GM18867 (cell line): ENCODE data around the gene VDR.
"Not testable (repeated sequence)": the region's sequence is repeated elsewhere in the genome, so short reads cannot be mapped to it uniquely, and the experiment has no call there.

ENCODE experiments used
- ATAC-seq: cut with Tn5 transposase; IDR thresholded peaks from one replicate; pipeline ENCODE4 v1.9.1; 2021; ENCODE audit warnings: mild to moderate bottlenecking, moderate library complexity; ENCODE audit not compliant: unreplicated experiment

Gene VDR

DNA sequence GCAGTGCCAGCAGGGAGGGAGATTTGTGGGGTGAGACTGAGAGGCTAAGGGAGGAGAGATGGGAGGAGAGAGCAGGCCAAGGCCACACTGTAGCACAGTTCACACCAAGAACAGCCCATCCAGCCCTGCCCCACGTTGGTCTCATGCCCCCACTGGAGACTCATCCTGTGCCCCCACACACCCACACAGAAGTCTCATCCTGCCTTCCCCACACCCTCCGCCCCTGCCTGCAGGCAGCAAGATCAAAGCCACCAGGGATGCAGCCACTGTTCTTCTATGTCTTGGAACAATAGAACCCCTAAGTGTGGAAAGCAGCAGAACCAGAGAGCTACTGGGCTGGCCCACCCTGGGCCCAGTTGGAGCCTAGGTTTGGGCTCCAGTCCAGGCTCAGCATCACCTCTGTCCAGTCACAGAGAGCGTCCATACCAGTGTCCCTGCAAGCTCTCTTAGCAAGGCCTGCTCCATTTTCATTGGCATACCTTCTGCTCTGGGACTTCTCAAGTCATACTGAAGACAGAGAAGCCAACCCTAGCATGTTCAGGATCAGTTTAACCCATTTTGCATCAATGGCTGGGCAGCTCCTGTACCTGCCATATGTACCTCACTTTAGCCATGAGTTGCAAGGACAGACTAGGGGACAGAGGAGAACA lies 53.4 kb downstream of the VDR start:
- ATAC-seq: no peak

DNA sequence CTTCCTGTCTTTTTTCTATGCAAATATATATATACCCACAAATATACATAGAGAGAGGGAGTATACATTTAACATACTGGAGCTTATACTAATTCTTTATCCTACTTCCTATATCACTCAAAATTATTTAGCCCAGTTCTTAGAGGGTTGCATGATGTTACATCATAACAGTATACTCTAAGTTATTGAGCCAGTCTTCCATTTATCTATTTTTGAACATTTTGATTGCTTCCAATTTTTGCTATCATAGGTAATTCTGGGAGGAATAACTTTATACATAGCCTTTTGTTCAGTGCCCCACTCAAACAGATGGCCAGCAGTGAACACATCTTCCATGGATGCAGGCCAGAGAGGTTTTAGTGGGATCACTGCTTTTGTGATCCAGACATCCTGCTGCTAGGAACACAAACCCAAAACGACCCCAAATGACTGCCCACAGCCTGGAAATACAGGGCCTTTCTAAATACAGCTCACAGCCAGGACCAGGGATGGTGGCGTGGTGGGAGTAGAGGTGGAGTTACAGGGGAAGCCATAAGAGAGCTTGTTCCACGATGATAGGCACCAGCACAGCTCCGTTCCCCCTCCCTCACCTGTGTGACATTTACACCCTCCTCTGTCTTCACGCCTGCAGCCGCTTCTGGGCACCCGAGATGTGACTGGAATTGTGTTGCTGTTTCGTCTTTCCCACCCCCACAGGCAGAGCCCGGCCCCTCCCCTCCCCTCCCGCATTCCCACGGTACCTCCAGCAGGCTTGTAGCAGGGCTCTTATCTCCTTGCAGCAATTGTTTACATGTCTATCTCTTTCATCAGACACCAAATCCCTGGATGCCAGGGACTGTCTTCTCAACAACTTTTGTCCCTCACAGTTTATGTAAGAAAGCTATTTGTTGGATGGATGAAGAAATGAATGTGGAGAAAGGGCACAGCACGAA lies 54.4 kb downstream of the VDR start:
- ATAC-seq: no peak

DNA sequence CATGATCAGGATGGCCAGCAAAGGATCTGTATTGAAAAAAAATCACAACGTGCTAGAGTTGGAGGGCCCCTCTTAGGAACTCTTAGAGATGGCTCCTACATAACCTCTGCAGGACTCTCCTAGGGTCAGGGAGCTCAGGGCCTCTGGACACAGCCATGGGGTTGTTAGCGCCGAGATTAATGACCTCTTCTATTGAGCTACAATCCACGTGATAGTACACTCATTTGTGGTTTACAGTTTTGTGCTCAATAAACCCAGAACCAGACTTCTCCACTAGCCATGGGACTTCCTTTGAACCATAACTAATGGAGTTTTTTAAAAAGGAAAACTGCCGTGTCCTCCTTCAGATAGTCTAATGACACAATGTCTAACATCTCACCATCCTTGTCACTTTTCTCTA lies 55.5 kb downstream of the VDR start:
- ATAC-seq: no peak

DNA sequence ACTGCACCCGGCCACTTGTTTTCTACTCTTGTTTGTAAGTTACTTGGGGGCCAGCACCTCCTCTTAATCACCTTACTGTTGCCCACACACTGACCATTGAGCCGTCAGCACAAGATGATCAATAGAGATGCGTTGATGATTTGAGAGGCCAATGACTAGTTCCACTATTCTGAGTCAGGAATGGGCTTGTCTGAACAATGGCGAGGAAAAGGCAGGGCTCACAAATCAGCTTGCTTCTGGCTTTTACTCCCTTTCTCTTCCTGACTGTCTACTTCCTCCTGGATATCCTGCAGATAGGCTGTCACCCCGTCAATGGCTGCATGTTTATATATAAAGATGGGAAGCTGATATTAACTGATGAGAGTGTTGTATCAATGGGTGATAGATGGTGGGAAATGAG lies 55.9 kb downstream of the VDR start:
- ATAC-seq: no peak

DNA sequence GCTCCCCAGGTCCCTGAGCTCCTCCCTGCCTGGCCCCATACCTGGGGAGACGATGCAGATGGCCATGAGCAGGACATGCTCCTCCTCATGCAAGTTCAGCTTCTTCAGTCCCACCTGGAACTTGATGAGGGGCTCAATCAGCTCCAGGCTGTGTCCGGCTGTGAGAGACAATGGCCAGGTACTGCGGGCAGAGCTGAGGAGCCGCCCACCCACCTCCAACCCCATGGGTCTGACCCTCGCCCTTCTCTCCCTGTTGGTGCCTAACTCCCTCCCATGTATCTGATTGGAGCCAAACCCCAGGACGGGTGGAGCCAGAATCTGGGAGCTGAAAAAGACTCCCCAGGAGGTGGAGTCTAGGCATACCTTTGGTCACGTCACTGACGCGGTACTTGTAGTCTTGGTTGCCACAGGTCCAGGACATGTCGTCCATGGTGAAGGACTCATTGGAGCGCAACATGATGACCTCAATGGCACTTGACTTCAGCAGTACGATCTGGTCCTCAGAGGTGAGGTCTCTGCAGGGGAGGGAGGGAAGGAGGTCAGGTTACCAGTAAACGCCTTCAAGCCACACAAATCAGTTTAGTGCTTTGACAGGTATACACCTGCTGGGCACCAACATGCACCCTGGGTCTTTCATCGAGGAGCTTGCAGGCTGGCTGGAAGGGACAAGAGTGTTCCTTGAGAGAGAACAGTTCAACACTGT lies 58.3 kb downstream of the VDR start:
- no peak for ATAC-seq

DNA sequence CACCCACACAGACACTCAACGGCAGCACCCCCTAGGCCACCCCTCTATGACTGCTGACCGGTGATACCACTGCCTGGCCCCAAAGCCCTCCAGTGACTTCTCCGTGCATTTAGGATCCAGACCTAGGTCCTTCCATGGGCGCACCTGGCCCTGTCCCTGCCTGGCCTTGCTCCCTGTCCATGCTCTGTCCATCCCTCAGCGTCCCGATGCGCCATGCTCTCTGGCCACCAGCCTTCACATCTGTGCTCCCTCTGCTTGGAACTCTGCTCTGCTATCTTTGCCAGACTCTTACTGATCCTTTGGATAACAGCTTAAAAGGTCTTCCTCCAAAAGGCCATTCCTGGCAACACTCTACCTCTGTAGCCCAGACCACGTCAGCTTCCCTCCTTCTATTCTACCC lies 59.7 kb downstream of the VDR start:
- ATAC-seq: no peak

DNA sequence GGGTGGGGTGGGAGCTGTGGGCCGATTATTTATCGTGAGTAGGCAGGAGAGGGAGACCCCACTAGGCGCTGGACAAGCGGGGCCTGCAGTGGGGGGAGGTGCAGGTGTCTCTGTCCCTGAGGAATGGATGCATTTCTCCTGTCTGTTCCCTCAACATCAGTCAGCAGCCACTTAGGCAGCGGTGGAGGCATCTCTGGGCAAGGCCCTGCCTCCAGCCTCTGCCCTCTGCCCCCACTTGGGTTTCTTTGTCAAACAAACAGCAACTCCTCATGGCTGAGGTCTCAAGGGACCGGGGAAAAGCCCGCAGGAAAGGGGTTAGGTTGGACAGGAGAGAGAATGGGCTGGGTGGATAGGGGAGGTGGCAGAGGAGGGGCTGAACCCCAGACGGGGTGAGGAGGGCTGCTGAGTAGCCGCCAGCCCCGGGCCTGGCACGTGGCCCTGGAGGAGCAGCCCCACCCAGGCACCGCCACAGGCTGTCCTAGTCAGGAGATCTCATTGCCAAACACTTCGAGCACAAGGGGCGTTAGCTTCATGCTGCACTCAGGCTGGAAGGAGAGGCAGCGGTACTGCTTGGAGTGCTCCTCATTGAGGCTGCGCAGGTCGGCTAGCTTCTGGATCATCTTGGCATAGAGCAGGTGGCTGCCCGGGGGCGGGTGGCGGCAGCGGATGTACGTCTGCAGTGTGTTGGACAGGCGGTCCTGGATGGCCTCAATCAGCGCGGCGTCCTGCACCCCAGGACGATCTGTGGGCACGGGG lies 60.4 kb downstream of the VDR start:
- ATAC-seq: no peak

DNA sequence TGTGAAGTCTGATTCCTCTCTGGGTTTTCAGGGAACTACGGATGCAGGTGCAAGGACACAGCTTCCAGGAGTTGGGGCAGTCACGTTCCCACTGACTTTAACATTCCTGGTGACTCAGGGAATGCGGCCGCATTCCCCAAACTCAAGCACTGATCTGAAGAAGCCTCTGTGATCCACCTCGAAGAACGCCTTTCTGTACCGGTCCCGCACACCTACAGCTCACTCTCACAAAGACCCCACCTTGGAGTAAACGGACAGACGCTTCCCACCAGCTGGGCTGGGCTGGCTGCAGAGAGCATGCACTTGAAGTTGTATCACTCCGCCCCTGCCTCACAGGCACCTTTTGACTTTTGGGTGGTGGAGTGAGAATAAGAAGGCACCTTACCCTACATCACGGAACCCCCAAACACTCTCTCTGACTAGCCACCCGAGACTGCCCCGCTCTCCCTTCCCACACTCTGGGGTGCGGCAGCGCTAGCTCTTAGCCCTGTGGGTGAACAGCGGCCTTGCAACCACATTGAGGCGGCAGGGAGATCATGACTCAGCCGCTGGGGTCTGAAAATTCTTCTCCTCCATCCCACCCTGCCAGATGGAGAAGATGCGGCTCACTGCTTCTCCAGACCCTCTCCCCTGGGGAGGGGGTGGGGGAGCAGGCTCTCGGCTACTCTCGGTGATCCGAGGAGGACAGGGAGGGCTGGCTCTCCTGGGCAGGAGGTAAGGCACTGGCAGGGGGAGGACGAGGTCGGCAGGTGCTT lies 61.4 kb downstream of the VDR start:
- ATAC-seq: no peak

DNA sequence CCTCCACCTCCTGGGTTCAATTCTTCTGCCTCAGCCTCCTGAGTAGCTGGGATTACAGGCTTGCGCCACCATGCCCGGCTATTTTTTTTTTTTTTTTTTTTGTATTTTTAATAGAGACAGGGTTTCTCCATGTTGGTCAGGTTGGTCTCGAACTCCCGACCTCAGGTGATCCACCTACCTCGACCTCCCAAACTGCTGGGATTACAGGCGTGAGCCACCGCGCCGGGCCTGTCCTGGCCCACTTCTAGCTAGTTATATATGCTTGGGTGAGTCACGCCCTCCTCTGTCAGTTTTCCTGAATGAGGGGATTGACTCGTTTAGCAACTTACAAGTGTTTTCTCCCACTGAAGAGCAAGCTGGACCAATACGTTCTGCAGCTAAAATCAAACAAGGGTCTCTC lies 62.3 kb downstream of the VDR start:
- not testable (repeated sequence) for ATAC-seq

DNA sequence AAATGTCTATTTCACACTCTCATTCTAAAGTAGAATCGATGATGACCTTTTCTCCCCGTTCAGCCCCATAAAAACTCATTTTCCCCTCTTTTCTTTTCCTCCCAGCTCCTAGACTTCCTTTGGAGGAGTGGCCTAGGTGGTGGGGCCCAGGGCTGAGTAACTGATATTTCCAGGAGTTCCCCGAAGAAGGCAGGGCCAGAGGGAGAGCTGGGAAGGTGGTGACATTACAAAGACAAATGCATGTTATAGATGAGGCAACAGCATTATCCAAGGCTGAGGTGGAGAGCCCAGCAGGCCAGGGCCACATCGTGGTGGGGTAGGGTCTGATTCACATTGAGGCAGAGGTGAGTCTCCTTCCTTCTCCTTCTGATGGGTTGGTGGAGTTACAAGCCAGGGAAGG lies 62.9 kb downstream of the VDR start:
- ATAC-seq: no peak

GRCh38 chr12:47841501-47841900 lies 63.3 kb downstream of the VDR start:
- ATAC-seq: no peak

DNA sequence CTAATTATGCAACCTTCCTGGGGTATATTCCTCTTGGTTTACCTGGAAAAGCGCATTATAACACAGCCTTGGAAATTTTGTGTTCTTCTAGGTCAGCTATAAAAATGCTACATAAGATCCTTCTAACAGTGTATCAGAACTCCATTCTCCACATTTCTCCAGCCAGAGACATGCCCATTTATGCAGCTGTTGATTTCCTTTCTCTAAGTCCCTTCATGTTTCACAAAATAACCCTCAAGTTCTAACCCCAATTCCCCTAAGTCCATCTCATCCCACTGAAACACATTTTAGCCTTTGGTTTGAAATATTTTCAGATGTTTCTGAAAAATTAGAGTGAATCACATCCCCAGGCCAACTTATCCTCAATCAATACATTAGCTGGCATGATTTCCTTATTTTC lies 64.2 kb downstream of the VDR start:
- ATAC-seq: no peak

DNA sequence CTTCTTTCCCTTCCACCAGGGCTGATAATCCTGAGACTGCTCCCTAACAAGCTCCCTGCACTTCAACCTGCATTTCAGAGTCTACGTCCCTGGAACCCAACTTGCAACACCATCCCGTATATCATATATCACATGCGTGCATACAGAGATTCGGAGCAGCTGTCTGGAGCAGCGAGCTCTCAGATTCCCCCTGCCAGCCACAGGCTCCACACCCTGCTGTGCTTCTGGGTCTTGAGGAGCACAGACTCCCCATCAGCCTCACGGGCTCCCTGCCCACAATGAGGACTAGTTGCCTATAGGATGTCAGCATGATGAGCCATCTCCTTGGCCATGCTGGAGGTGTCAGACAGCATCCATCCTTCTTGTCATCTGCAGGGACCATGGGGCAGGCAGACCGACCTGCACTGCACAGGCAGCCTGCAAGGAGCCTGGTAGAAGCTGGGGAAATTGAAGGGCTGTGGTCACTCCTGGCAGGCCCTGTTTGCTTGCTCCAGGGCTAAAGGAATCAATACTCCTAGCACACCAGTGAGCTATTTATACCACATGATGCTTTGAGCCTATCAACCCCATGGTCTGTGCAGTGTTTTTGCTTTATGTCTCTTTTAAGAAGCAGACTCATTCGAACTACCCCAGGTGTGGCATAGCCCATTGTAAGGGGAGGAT lies 65.4 kb downstream of the VDR start:
- no peak for ATAC-seq

DNA sequence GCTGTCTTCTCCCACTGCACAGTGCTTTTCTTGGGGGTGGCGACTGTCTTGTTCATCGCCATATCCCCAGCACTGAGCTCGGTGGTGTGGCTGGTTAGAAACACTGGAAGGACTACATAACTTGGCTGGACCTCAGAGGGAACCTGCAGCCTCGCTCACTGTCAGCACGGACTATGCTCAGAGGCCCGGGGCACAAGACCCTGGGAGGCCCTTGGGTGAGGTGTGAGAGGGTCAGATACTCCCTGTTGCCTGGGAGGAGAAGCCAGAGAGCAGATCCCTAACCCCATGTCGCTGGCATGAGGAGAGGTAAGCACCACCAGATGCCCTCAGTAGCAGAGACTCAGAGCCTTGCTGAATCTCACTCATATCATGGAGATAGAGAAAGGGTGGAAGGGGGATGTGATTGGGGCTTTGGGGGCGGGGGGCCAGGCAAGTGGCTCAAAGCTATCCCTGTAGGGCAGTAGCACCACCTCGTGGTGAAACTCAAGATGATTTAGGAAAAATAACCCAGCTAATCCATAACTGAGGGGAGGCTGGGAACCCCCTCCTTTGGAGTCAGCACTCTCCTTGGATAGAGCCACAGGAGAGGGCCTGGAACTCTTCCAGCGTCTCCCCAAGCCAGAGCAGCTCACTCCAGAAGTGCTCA lies 66.4 kb downstream of the VDR start:
- no peak for ATAC-seq

DNA sequence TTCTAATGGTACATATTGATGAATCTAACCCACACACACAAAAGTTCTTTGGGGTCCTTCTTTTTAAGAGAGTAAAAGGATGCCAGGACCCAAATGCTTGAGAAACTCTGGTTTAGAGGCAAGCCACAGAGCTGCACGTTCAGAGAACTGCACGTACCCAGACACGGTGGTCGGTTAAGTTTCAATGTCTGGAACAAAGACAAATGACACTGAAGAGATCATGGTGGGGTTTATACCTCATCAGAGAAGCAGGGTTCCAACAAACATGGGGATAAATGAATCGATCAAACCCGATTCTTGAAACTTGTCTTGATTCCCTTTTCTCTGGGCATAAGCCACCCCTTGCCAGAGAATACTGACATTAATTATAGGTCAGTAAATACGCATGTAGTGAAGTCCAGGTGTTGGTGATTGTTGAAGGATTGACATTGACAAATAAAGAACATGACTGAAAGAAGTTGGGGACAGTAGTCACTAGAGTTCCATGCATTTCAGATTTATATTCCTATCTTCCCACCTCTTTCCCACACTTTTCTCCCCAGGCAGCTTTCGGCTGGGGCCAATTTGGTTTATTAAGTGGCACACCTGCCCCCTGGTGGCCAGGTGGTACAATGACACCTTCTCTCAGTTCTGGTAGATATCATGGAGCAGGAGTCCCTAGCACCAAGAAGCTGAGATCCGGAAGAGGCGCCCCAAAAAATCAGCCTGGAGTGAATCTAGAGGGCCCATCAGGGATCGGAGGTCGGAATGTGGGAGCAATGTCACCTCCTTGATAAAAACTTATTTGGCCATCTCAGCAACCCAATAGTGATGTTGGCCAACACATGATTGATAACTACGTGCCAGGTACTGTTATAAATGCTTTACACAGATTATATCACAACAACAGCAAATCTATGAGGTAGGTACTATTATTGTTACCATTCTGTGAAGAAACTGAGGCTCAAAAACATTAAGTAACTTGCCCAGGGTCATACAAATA lies 67.3 kb downstream of the VDR start:
- ATAC-seq: no peak

- no peak for ATAC-seq
Observed at GRCh38 chr12:47835831-47836155, 69.0 kb downstream of the VDR start.

DNA sequence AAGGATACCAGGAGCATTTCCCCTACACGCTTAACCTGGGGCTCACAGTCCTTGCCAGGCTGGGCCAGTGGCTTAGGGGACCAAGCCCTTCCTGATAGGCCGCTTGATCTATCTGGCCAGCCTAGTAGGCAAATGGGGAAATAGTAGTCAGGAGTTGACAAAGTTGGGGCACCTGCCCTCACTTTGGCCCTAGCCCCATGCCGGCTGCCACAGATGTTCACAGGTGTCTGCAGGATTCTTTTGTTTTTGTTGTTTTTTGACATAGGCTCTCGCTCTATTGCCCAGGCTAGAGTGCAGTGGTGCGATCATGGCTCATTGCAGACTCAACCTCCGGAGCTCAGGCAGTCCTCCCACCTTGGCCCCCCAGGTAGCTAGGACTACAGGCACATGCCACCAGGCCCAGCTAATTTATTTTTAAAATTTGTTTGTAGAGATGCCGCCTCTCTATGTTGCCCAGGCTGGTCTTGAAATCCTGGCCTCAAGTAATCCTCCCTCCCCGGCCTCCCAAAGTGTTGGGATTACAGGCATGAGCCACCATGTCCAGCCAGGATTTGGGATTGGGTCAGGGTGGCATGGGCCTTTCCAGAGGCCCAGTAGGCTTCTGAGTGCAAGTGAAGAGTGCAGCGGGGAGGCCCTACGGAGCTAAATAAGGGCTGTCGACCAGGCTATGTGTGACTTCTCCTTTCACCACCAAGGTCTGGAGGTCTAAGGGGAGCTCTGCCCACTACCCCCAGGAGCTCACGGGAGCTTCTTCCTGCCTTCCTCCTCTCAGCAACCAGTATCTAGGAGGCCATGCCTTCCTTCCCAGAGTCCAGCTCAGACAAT lies 69.6 kb downstream of the VDR start:
- no peak for ATAC-seq
